Retina (tissue), 1 donor: ENCODE results near the gene DLG2.
"Not testable (repeated sequence)": the region's sequence is repeated elsewhere in the genome, so short reads cannot be mapped to it uniquely, and the experiment has no call there.

Experiments
- DNase-seq: peaks from one replicate; pipeline ENCODE4 v3.0.0-alpha.2; 2016

Gene DLG2

DNA sequence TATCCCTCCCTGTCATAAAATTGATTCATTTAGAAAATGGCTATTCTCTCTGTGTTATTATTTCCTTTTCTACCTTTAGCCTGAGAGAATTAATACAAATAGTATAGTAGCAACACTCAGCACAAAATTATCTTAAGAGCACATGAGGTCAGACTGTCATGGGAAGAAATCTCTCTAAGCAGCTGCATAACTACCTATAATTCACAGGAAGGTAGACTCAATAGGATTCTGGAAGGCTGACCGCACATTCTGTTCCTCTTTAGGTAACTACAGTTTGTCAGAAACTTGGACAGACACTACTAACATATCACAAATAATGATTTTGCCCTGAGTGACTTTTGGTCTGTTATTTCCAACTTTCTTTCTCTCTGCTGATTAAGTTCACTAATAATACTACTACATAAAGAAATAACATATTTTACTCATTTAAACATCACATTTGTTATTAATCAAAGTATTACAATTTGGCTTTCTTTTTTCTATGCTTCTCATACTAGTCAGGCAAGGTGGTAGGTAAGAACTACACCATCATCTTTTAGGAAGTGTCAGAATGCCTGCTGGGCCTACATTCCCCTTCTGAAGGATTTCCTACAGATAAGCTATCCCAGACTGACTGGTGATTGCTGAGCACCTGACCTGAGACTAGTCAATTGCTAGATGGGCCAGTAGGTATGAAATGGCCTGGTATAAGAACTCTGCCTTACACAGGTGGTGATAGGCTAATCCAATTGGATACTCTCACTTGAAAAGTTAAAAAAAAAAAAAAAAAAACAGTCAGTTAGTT, 325.1 kb downstream of the DLG2 start:
- no peak for DNase-seq

DNA sequence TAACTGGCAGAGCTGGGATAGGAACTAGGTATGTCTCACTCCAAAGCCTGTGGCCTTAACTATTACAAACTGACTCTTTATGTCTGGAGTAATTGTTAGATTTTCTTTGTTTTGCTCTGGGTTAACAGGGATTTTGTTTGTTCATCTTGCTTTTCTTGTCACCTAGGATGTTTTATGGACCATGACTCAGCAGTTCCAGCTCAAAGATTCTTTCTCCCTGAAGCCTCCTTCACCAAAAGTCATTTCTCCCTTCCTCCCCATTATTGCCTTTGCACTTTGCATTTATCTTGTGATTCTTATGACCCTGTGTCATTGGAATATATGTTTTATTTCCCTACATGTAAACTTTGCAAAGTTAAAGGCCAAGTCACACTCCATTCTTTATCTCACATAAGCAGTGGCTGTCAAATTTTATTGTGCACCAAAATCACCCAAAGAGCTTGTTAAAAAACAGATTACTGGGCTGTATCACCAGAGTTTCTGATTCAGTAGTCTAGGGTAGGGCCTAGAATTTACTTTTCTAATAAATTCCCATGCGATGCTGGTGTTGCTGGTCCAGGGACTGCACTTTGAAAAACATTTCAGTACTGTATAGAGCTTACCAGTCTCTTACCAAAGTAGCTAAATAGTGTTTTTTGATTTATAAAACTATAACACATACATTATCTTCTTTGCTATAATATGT, 327.7 kb downstream of the DLG2 start:
- no peak for DNase-seq

DNA sequence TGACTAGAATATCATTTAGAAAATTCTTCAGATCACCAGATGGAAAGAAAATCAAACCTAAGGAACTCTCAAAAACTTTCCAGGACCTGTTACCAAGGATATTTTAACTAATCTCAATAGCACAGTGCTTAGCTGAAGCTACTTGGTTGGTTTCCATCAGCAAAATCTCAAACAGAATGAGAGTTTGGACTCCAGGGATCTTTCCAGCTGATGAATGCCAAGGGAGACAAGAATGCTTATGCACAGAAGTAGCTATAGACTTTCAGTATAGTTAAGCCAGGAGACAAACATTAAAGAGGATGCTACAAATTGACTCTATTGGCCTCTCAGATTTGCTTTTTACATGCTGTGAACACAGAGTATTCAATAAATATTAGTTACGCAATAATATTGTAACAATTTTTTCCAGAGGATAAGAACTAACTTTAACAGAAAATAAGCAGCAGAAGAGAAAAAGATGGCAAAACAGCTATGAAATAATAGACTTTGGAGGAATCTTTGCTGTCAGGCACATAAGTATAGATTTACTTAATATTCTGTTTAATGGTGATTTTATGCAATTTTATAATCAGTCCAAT, 331.4 kb downstream of the DLG2 start:
- DNase-seq: no peak

DNA sequence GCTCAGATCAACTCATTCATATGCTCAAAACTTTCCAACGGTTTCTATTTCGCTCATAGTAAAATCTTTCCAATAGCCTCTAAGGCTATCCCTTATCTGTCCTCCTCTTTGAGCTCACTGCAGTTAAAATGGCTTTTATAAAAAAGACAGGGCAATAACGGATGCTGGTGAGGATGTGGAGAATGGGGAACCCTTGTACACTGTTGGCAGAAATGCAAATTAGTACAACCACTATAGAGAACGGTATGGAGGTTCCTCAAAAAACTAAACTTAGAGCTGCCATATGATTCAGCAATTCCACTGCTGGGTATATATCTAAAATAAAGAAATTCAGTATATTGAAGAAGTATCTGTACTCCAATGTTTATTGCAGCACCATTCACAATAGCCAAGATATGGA, 345.6 kb downstream of the DLG2 start:
- no peak for DNase-seq

DNA sequence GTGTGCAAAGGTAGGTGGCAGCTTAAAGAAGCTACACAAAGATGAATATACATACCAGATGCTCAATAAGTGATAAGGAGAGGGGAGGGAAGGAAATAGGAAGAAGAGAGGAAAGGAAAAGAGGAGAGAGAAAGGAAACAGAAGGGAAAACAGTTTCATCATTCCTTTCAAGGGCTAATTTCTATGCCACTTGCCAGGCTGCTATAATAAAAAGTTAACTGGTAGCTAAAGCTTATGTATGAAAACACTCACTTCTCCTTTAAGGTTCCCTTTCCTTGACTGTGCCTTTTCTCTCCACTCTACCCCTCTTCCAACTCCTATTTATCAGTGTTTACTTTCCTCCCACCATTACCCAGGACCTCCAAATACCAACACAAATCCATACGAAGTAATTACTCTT, 347.9 kb downstream of the DLG2 start:
- no peak for DNase-seq

DNA sequence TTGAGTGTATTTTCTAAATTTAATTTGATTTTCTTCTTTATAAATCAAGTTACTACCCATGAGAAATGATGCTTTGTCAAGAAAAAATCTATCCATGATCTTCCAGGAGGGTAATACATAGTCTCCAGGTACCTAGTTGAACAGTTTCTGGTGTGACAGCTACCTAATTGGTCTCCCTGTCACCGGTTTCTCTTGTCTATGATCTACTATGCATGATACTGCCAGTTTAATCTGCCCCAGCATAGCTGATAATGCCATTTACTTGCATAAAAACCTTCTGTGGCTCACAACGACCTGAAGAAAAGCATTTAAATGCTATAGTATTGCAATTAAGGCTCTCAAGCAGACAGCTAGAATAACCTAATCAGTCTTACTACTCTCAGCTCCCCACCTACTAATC, 349.5 kb downstream of the DLG2 start:
- no peak for DNase-seq

DNA sequence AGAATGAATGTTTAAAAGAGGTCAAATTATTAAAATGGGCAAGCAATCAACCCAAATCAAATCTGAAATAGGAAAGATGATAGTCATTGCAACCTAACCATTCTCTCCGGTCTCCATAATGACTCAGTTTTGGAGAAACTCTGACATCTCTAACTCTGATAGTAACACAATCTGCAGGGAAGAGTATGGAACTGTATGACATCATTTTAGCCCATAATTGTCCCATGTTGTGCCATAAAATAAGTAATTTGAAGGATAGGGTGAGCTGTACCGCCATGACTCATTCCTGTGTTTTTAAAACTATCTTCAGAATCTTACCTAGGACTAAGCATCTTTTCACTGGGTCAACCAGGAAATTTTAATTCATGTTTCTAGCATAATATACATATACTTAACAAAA, 350.8 kb downstream of the DLG2 start:
- DNase-seq: no peak

DNA sequence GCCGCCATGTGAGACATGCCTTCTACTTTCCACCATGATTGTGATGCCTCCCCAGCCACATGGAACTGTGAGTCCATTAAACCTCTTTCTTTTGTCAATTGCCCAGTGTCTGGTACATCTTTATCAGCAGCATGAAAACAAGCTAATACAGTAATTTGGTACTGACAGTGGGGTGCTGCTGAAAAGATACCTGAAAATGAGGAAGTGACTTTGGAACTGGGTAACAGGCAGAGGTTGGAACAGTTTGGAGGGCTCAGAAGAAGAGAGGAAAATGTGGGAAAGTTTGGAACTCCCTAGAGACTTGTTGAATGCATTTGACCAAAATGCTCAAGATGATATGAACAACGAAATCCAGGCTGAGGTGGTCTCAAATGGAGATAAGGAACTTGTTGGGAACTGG, 356.8 kb downstream of the DLG2 start:
- not testable (repeated sequence) for DNase-seq

DNA sequence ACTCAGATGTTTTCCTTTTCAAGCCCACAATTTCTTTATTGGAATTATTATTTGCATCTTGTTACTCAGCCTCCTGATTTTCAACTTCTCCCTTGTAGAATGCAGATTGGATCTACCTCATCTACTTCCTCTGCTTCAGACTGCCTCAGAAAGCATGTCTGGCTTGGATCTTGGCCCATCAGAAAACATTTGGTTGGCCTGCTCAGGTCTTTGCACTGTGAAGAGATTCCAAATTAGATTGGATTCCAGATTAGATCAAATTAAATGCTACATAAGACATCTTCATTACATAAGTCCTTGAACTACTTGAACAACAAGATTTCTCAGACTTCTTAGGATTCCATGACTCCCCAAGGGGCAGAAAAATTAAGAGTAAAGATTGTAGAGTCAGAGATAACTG, 358.0 kb downstream of the DLG2 start:
- no peak for DNase-seq

DNA sequence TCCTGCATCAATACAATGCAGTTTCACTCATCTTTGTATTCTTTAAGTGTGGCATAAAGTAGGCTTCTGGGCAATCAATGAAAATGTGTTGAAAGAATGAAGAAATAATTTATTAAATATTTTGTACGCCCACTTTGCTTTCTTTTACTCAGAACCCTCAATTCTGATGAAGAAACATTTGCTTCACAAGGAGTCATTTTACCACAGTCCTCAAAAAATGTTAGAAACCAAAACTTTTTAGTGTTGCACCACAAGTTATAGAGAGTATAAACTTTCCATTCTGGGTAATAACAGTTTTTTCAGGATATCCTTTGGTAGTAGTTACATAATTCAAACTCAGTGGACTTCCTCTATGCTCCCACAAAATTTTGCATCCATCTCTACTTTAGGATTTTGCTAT, 360.5 kb downstream of the DLG2 start:
- no peak for DNase-seq

DNA sequence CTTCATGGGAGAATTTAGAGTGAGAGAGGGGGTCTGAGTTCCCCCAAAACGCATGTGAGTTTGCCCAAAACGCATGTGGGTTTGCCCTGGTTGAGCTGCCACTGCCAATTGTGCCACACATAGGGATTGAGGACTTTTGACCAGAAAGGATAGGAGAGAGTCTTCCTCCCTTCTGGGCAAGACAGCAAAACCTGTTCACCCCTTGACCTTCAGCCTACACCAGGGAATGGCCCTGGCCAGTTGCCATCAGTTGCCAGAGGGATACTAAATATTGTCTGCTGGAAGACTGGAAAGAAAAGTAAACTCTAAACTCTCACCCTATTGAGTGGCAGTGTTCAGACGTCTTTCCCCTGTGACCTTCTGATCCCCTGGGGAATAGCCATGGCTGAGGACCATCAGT, 363.8 kb downstream of the DLG2 start:
- DNase-seq: no peak

DNA sequence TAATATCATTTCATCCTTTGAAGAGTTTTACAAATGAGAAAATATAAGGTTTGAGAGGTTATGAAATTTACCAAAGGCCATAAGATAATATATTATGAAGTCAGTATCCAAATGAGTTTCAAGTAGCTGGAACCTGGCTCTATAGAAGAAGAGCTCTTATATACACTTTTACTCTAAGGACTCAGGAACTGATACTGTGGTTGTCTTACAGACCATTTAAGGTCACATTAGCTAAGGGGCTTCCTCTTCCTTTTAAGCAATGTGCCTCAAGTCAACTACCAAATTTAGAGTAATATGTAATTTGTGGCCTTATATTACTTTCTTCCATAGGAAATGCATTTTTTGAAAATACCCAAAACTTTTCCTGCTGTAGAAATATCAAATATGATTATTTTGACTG, 369.3 kb downstream of the DLG2 start:
- no peak for DNase-seq

DNA sequence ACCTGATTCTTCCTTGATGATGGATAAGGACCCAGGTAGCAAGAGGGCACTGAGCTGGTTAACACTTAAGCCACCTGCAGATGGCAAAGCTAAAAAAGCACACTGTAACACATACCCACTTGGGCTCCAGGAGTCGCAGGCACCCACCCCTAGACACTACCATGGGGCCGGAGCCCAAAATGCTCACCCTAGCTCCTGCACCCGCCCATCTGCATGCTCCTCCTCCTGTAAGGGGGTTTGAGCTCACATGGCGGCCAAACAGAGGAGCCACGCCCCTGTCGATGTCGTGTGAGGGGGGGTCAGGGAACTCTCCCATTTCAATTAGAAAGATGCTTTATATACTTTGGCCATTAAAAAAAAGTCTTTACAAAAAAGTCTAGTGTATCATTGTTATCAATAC, 370.7 kb downstream of the DLG2 start:
- DNase-seq: no peak

DNA sequence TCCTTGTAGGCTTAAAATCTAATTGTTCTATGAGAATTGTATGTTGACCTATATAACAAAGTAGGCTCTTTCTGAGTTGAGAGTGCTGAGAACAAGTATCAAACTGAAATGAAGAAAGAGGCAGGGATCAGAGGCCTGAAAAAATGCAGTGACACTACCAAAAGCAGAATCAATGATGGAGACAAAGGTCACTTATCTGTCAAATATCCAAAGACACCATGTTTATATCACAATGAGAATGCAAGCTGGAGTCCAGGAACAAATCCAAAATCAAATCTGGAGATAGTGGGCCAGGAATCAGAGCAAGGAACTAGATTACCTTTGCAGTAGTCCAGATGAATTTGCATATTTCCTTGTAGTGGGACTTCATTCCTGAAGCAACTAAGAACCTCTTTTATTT, 377.7 kb downstream of the DLG2 start:
- DNase-seq: no peak

DNA sequence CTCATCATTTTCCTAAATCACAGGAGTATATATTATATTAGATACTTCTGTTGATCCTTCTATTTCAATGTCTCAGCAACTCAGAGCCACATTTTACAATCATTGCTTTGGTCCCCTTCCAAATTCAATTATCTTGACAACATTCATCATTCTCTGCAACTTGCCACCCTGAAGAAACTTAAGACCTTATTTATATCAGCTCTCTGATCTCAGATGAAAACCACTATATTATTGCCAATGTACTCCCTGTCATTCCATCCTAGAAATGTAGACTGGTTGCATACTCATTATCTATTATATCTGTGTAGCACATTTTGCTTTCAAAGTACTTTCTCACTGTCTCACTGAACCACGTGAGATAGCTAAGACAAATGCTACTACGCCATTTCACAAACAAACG, 379.3 kb downstream of the DLG2 start:
- no peak for DNase-seq

DNA sequence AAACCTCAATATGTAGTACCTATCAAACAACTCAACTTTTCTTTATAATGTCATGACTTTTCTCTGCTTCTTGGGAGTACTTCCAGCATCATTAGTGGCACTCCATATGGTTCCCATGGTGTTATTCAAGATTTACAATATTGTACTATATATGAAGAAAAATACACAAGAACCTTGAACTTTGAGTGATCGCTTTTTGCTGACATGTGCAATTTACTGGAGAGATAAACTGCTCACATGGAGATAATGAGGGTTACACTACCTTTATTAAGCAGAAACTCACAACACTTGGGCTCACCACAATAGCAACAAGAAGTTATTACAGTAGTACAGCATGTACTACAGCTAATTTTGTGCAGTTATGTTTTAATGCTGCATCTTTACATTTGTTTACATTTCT, 388.2 kb downstream of the DLG2 start:
- DNase-seq: no peak

DNA sequence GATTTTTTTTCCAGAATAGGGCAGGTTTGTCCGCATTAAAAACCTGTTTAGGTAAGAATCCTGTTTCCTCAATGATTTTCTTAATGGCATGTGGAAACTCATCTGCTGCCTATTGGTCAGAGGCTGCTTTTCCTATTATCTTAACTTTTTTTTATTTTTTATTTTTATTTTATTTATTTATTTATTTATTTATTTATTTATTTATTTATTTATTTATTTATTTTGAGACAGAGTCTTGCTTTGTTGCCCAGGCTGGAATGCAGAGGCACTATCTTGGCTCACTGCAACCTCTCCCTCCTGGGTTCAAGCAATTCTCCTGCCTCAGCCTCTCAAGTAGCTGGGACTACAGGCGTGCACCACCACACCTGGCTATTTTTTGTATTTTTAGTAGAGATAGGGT, 389.1 kb downstream of the DLG2 start:
- DNase-seq: not testable (repeated sequence)

DNA sequence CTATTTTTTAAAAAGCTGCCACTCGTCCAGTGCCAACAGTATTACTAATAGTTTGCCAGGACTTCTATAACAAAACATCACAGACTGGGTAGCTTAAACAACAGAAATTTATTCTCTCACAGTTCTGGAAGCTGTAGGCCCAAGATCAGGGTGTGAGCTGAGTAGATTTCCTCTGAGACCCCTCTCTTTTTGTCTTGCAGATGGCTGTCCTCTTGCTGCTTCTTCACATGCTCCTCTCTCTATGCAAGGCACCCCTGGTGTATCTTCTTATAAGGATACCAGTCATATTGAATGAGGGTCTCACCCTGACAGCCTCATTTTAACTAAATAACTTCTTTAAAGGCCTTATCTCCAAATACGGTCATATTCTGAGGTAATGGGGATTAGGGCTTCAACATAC, 390.9 kb downstream of the DLG2 start:
- no peak for DNase-seq

DNA sequence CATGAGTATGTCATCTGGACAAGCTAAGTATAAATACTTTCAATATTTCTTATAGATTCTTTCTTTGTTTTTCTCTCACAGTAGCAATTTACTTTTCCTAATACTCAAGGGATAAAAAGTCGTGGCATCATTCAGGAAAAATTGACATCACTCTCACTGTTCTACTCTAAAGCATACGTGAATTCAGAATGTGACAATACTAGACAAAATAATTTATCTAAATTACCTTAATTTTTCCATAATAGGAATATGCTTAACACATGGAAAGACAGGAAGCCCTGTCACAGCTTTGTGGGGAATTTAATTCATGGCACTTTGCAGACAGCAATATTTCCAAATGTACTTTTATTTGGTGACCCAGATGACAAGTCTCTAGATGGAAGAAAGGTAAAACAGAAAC, 394.6 kb downstream of the DLG2 start:
- no peak for DNase-seq

DNA sequence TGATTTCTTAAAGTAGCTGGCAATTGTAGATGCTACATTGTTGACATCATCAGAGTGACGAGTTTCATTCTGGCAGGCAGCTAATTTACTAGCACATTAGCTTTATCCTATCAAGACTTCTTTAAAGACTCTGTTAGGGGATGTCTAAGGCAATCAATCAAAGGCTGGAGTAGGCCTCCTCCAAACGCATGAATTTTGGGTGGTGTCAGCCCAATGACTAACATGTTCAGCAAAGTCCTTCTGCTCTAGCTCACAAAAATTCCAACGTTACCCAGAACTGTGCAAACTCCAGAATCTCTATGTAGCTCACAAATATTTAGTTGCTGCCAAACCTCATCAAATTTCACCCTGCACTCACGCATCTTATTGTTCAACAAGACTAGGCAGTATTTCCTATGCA, 395.6 kb downstream of the DLG2 start:
- DNase-seq: no peak

DNA sequence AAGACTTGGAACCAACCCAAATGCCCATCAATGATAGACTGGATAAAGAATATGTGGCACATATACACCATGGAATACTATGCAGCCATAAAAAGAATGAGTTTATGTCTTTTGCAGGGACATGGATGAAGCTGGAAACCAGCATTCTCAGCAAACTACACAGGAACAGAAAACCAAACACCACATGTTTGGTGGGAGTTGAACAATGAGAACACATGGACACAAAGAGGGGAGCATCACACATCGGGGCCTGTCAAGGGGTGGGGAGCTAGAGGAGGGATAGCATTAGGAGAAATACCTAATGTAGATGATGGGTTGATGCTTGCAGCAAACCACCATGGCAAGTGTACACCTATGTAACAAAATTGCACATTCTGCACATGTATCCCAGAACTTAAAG, 397.4 kb downstream of the DLG2 start:
- DNase-seq: not testable (repeated sequence)

DNA sequence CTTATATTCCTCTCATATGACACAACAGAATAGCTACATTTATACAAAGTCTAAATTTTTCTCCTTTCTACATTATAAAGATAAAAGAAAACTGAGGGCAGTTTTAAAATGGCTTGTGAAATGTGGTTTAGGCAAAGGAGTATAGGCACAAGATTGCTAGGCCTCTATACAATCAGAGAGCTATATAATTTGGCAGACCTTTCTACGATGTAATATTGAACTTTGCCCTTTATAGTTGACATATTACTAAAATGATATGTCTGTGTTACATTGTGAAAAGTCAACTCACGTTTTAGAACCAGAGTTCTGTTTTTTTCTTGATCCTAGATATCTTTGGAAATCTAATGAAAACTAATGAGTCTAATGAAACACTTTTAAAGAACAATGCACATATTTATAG, 430.2 kb downstream of the DLG2 start:
- DNase-seq: no peak

DNA sequence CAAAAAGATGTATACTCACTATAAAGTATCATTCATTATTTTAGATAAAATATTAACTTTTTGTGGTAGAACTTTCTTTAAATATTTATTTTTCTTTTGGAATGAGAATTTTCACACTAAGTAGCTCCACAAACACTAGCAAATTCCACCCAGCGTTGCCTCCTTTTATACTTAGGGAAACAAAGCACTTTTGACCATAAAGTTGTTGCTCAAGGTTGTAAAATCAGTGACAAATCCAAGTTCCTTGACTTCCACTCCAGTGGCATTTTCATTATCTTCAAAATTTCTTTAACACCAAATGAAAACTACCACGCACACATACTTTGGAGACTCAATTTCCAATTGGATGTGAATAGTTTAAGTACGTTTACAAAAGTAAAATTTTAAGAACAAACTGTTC, 431.2 kb downstream of the DLG2 start:
- no peak for DNase-seq

DNA sequence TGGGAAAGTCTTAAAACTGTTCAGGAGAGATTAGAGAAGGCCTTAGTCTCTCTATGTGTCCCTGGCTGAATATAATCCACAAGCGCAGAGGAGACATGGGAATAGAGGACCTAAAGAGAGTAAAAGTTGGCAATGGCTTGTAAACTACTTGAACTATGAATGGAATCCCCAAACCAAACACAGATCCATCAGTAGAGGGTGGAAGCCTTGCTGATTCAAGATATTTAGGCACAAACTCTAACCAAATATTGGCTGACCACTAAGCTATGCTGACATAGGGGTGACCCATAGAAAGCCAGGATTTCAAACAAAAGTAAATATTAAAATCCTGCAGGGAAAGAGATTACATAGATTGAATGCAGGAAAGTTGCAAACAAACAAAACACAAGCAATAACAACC, 439.2 kb downstream of the DLG2 start:
- DNase-seq: no peak

DNA sequence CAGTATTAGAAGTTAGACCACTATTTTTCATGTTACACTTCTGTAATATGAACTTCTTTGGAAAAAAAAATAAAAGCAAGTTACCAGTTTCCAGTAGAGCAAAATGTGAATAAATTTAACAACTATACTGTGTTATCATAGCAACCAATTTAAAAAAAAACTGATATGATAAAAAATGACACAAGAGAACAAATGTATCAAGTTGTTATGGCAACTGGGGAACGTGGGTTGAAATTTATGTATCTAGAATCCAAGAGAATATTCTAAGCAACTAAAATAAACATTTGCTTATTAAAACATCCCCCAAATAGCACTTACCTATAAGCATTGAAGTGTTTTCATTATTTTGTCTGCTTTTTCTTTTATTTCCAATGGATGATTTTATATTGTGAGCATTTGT, 442.4 kb downstream of the DLG2 start:
- DNase-seq: no peak
